Stomach (tissue), 4 donors: ENCODE data around the gene CDKN1A.

ENCODE experiments used
- POLR2AphosphoS5 ChIP-seq, 3 donors: sonication (generic); formaldehyde crosslinking; IDR thresholded peaks; one replicate each; pipeline ENCODE4 v1.6.1; 2016; ENCODE audit warnings: antibody characterized with exemption in 3 of 3
- TF ChIP-seq, protein P1 (sequence below), 7 experiments: fragments of 450-650 bp in 4 of 7; fragments of 200-600 bp in 3 of 7; sonication (generic) in 3 of 7; IDR thresholded peaks; one replicate each; pipeline ENCODE4 v1.5.1; 2016 to 2019; ENCODE audit warnings: antibody characterized with exemption in 7 of 7, control low read depth in 2 of 7, mild to moderate bottlenecking in 1 of 7

DNA sequence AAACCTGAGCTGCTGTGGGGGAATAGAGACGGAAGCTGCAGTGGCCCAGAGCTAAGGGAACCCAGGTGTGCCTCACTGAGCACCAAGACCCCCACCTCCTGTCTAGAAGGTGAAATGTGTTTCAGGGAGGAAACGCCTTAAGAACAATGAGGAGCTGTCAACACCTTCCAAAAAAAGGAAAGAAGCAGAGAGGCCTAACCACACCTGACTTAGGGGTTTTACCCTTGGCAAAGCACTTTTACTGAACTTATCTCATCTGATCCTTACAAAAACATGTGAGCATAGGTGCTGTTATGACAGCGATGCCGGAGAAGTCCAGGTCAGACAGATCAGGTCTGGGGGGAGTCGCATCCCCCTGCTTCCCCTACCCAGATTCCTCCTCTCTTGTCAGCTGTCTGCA lies 16.1 kb upstream of the CDKN1A start:
- TF ChIP-seq, protein P1, sequence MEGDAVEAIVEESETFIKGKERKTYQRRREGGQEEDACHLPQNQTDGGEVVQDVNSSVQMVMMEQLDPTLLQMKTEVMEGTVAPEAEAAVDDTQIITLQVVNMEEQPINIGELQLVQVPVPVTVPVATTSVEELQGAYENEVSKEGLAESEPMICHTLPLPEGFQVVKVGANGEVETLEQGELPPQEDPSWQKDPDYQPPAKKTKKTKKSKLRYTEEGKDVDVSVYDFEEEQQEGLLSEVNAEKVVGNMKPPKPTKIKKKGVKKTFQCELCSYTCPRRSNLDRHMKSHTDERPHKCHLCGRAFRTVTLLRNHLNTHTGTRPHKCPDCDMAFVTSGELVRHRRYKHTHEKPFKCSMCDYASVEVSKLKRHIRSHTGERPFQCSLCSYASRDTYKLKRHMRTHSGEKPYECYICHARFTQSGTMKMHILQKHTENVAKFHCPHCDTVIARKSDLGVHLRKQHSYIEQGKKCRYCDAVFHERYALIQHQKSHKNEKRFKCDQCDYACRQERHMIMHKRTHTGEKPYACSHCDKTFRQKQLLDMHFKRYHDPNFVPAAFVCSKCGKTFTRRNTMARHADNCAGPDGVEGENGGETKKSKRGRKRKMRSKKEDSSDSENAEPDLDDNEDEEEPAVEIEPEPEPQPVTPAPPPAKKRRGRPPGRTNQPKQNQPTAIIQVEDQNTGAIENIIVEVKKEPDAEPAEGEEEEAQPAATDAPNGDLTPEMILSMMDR (IDR thresholded peaks at IDR 0.05) = no peak
- no peak for TF ChIP-seq POLR2AphosphoS5 (IDR thresholded peaks at IDR 0.05)
